Activated CD4-positive, alpha-beta T cell treated with anti-CD3 and anti-CD28 coated beads for 36 hours (primary cell): ENCODE results near the gene ADARB2. TPM values are rescaled to one million over a fixed set of nuclear protein-coding genes. Genes with fewer than 3 reads are reported as not detected.

Experiments
- ATAC-seq: fragments of 200-7000 bp; cut with Tn5 transposase; one replicate; pipeline ENCODE4 v1.10.0; 2021; ENCODE audit warnings: mild to moderate bottlenecking, moderate library complexity
- CTCF ChIA-PET: fragments of 350-600 bp; sonication (Branson Sonifier 250); formaldehyde crosslinking; loops from one replicate; lab custom pipeline; 2021; ENCODE audit warnings: antibody characterized with exemption; lab: Charles Lee
- POLR2A ChIA-PET: fragments of 350-600 bp; sonication (Branson Sonifier 250); formaldehyde crosslinking; loops from one replicate; lab custom pipeline; 2021; ENCODE audit warnings: antibody characterized with exemption, inconsistent platforms; lab: Charles Lee
- DNase-seq: peaks from one replicate; pipeline ENCODE4 v3.0.0-alpha.2; 2020
- H3K27ac Mint-ChIP-seq: one replicate; pipeline ENCODE4 v1.8.0; 2021; ENCODE audit warnings: mixed read lengths
- H3K27me3 Mint-ChIP-seq: one replicate; pipeline ENCODE4 v1.8.0; 2021; ENCODE audit warnings: mixed read lengths
- H3K36me3 Mint-ChIP-seq: one replicate; pipeline ENCODE4 v1.8.0; 2021; ENCODE audit warnings: low read depth, mixed read lengths
- H3K4me1 Mint-ChIP-seq: one replicate; pipeline ENCODE4 v1.8.0; 2021; ENCODE audit warnings: mixed read lengths
- H3K4me3 Mint-ChIP-seq: one replicate; pipeline ENCODE4 v1.8.0; 2021; ENCODE audit warnings: mild to moderate bottlenecking, moderate library complexity, mixed read lengths
- H3K9me3 Mint-ChIP-seq: one replicate; pipeline ENCODE4 v1.8.0; 2021; ENCODE audit warnings: low read depth, mixed read lengths
- intact Hi-C, 2 experiments: fragments of 100-400 bp; cut with DNase I in 1 of 2; cut with micrococcal nuclease in 1 of 2; formaldehyde crosslinking; loops; one replicate each; pipeline versions ENCODE4 v1.14.2 to v1.15.1; 2022 to 2024; cut with DNase I, micrococcal nuclease
- total RNA-seq, 2 experiments: library from RNA; stranded (reverse); gene quantifications; one replicate each; pipeline ENCODE4 v1.2.3, GENCODE V29; 2021

Gene ADARB2
- total RNA-seq, 2 experiments from 2014 or later = not detected

- CTCF ChIA-PET = no interaction called here
- Mint-ChIP-seq H3K4me3 (no peak overlapping the region), H3K27ac (no peak overlapping the region), H3K9me3 (no peaks in the 10 kb centered on the region), H3K27me3 (peaks cover 4% of the 10 kb centered on the region), H3K36me3 (no peaks in the 10 kb centered on the region), H3K4me1 (no peaks in the 10 kb centered on the region)
- DNase-seq (no peak), ATAC-seq (no peak)
- POLR2A ChIA-PET = no interaction called here
- intact Hi-C loops = no loop called here
Measured at GRCh38 chr10:1507436-1507835, 229.9 kb downstream of the ADARB2 start.

- Mint-ChIP-seq H3K4me1 (no peaks in the 10 kb centered on the region), H3K27ac (no peak overlapping the region), H3K4me3 (no peak overlapping the region), H3K36me3 (no peaks in the 10 kb centered on the region), H3K27me3 (peaks cover 4% of the 10 kb centered on the region), H3K9me3 (no peaks in the 10 kb centered on the region)
- ATAC-seq (no peak), DNase-seq (no peak)
- CTCF ChIA-PET = no interaction called here
- intact Hi-C loops = no loop called here
- POLR2A ChIA-PET = no interaction called here
Measured at GRCh38 chr10:1504940-1505339, 232.4 kb downstream of the ADARB2 start.

- CTCF ChIA-PET = no interaction called here
- H3K27ac Mint-ChIP-seq = no peak overlapping the region
- intact Hi-C loops = no loop called here
- no peaks in the 10 kb centered on the region for H3K36me3 Mint-ChIP-seq
- H3K27me3 Mint-ChIP-seq = peaks cover 4% of the 10 kb centered on the region
- no peaks in the 10 kb centered on the region for H3K4me1 Mint-ChIP-seq
- POLR2A ChIA-PET = no interaction called here
- no peak overlapping the region for H3K4me3 Mint-ChIP-seq
- DNase-seq = no peak
- no peaks in the 10 kb centered on the region for H3K9me3 Mint-ChIP-seq
- no peak for ATAC-seq
Measured at GRCh38 chr10:1504286-1504685, 233.0 kb downstream of the ADARB2 start.

GRCh38 chr10:1502451-1502850, 234.9 kb downstream of the ADARB2 start:
- Mint-ChIP-seq H3K27ac (no peak overlapping the region), H3K9me3 (no peaks in the 10 kb centered on the region), H3K27me3 (peaks cover 4% of the 10 kb centered on the region), H3K4me1 (no peaks in the 10 kb centered on the region), H3K36me3 (no peaks in the 10 kb centered on the region), H3K4me3 (no peak overlapping the region)
- DNase-seq = no peak
- intact Hi-C loops = no loop called here
- no peak for ATAC-seq
- ChIA-PET CTCF (no interaction called here), POLR2A (no interaction called here)

- intact Hi-C loops = loop anchor here in 1 of 2 experiments (2.0 kb wide), 1 partner anchor 389 kb away; no protein-coding TSS in a partner anchor
- ChIA-PET POLR2A (no interaction called here), CTCF (no interaction called here)
- DNase-seq (peak; percentile 8), ATAC-seq (peak; percentile 80)
- H3K9me3 Mint-ChIP-seq = no peaks in the 10 kb centered on the region
- H3K4me1 Mint-ChIP-seq = no peaks in the 10 kb centered on the region
- H3K27ac Mint-ChIP-seq = no peak overlapping the region
- no peak overlapping the region for H3K4me3 Mint-ChIP-seq
- no peaks in the 10 kb centered on the region for H3K27me3 Mint-ChIP-seq
- no peaks in the 10 kb centered on the region for H3K36me3 Mint-ChIP-seq
Measured at GRCh38 chr10:1499359-1499957, 237.9 kb downstream of the ADARB2 start.

GRCh38 chr10:1498746-1499358, 238.5 kb downstream of the ADARB2 start:
- H3K27ac Mint-ChIP-seq = no peak overlapping the region
- H3K4me3 Mint-ChIP-seq = no peak overlapping the region
- POLR2A ChIA-PET = no interaction called here
- CTCF ChIA-PET = no interaction called here
- intact Hi-C loops = loop anchor here in 1 of 2 experiments (2.0 kb wide), 1 partner anchor 388 kb away; no protein-coding TSS in a partner anchor
- ATAC-seq = peak; percentile 67
- no peaks in the 10 kb centered on the region for H3K9me3 Mint-ChIP-seq
- DNase-seq = no peak
- no peaks in the 10 kb centered on the region for H3K4me1 Mint-ChIP-seq
- no peaks in the 10 kb centered on the region for H3K27me3 Mint-ChIP-seq
- H3K36me3 Mint-ChIP-seq = no peaks in the 10 kb centered on the region

- no peak for ATAC-seq
- Mint-ChIP-seq H3K4me1 (no peaks in the 10 kb centered on the region), H3K27me3 (no peaks in the 10 kb centered on the region), H3K9me3 (no peaks in the 10 kb centered on the region), H3K4me3 (no peak overlapping the region), H3K36me3 (no peaks in the 10 kb centered on the region), H3K27ac (no peak overlapping the region)
- ChIA-PET CTCF (no interaction called here), POLR2A (no interaction called here)
- intact Hi-C loops = no loop called here
- DNase-seq = no peak
Measured at GRCh38 chr10:1495915-1496517, 241.3 kb downstream of the ADARB2 start.

- ChIA-PET POLR2A (no interaction called here), CTCF (no interaction called here)
- ATAC-seq = no peak
- no peak for DNase-seq
- Mint-ChIP-seq H3K4me3 (no peak overlapping the region), H3K27ac (no peak overlapping the region), H3K4me1 (no peaks in the 10 kb centered on the region), H3K27me3 (peaks cover 1% of the 10 kb centered on the region), H3K36me3 (no peaks in the 10 kb centered on the region), H3K9me3 (no peaks in the 10 kb centered on the region)
- intact Hi-C loops = no loop called here
Measured at GRCh38 chr10:1492641-1493040, 244.7 kb downstream of the ADARB2 start.

GRCh38 chr10:1491901-1492300, 245.4 kb downstream of the ADARB2 start:
- H3K4me3 Mint-ChIP-seq = no peak overlapping the region
- H3K36me3 Mint-ChIP-seq = no peaks in the 10 kb centered on the region
- intact Hi-C loops = no loop called here
- H3K4me1 Mint-ChIP-seq = no peaks in the 10 kb centered on the region
- H3K27me3 Mint-ChIP-seq = peaks cover 2% of the 10 kb centered on the region
- ChIA-PET CTCF (no interaction called here), POLR2A (no interaction called here)
- no peaks in the 10 kb centered on the region for H3K9me3 Mint-ChIP-seq
- no peak overlapping the region for H3K27ac Mint-ChIP-seq
- ATAC-seq (no peak), DNase-seq (no peak)

- Mint-ChIP-seq H3K36me3 (no peaks in the 10 kb centered on the region), H3K4me1 (no peaks in the 10 kb centered on the region), H3K4me3 (no peak overlapping the region), H3K27me3 (peaks cover 2% of the 10 kb centered on the region), H3K9me3 (no peaks in the 10 kb centered on the region), H3K27ac (no peak overlapping the region)
- intact Hi-C loops = no loop called here
- DNase-seq = no peak
- ChIA-PET POLR2A (no interaction called here), CTCF (no interaction called here)
- ATAC-seq = no peak
Measured at GRCh38 chr10:1489801-1490200, 247.5 kb downstream of the ADARB2 start.

- H3K27ac Mint-ChIP-seq = no peak overlapping the region
- H3K9me3 Mint-ChIP-seq = no peaks in the 10 kb centered on the region
- intact Hi-C loops = no loop called here
- ChIA-PET POLR2A (no interaction called here), CTCF (interaction anchor here (0.7 kb wide), 1 partner anchor 110 kb away, joined by 3 read pairs; no protein-coding TSS in a partner anchor)
- no peak for DNase-seq
- no peaks in the 10 kb centered on the region for H3K4me1 Mint-ChIP-seq
- H3K27me3 Mint-ChIP-seq = peaks cover 2% of the 10 kb centered on the region
- ATAC-seq = no peak
- no peak overlapping the region for H3K4me3 Mint-ChIP-seq
- H3K36me3 Mint-ChIP-seq = no peaks in the 10 kb centered on the region
Measured at GRCh38 chr10:1488970-1489548, 248.3 kb downstream of the ADARB2 start.
